Stimulated activated naive B cell treated with anti-CD40 and anti-IgM and Interleukin-4, amounts not matched to agents 10 μg/mL and 1 μg/mL and 100 μg/mL, for 72 hours (primary cell): ENCODE results near the gene DPH1.

ENCODE experiments used
- ATAC-seq, 2 donors: fragments of 150-1000 bp; cut with Tn5 transposase; replicated peaks; 2 replicates each; pipeline ENCODE4 v1.10.0; 2021; ENCODE audit warnings: moderate library complexity in 1 of 2
- DNase-seq: peaks from one replicate; pipeline ENCODE4 v3.0.0; 2021
- H3K27ac Mint-ChIP-seq: one replicate; pipeline ENCODE4 v1.8.0; 2022; ENCODE audit warnings: mild to moderate bottlenecking, mixed read lengths
- H3K27me3 Mint-ChIP-seq, 2 donors: one replicate each; pipeline ENCODE4 v1.8.0; 2022; ENCODE audit warnings: mixed read lengths in 2 of 2
- H3K36me3 Mint-ChIP-seq, 2 donors: one replicate each; pipeline ENCODE4 v1.8.0; 2022; ENCODE audit warnings: mixed read lengths in 2 of 2, mild to moderate bottlenecking in 1 of 2
- H3K4me1 Mint-ChIP-seq, 2 donors: one replicate each; pipeline ENCODE4 v1.8.0; 2022; ENCODE audit warnings: mixed read lengths in 2 of 2, mild to moderate bottlenecking in 1 of 2
- H3K4me3 Mint-ChIP-seq, 2 donors: one replicate each; pipeline ENCODE4 v1.8.0; 2022; ENCODE audit warnings: mild to moderate bottlenecking in 2 of 2, mixed read lengths in 2 of 2, moderate library complexity in 1 of 2
- H3K9me3 Mint-ChIP-seq, 2 donors: one replicate each; pipeline ENCODE4 v1.8.0; 2022; ENCODE audit warnings: mixed read lengths in 2 of 2, mild to moderate bottlenecking in 1 of 2

The DPH1 gene

GRCh38 chr17:2042390-2042847 is 12.5 kb downstream of the DPH1 start:
- peak in 1 of 2 donors; percentile 7 for ATAC-seq
- no peak for DNase-seq
- H3K36me3 Mint-ChIP-seq: peaks cover 31 to 39% of the 10 kb centered on the region in 2 donors
- no peaks in the 10 kb centered on the region for H3K27me3 Mint-ChIP-seq
- H3K4me1 Mint-ChIP-seq: peaks cover 13 to 24% of the 10 kb centered on the region in 2 donors
- H3K9me3 Mint-ChIP-seq: no peaks in the 10 kb centered on the region
- H3K27ac Mint-ChIP-seq: peak overlapping the region; percentile 98
- H3K4me3 Mint-ChIP-seq: peak overlapping the region; percentile 99 to 100

DNA sequence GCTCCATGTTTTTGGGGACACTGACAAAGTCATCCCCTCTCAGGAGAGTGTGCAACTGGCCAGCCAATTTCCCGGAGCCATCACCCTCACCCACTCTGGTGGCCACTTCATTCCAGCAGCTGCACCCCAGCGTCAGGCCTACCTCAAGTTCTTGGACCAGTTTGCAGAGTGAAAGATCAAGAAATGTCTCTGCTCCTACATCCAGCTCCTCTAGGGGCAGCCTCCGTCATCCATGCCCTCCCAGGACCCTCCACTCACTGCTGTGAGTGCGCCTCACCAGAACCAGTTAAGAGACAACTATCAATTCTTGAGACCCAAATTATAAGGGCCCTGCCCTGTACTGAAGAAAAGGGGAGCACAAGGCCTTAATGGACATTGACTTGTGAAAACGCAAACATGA is 13.0 kb downstream of the DPH1 start:
- Mint-ChIP-seq H3K36me3 (peaks cover 31 to 36% of the 10 kb centered on the region in 2 donors), H3K9me3 (no peaks in the 10 kb centered on the region), H3K4me3 (peak overlapping the region; percentile 99 to 100), H3K27ac (peak overlapping the region; percentile 98), H3K4me1 (peaks cover 14 to 26% of the 10 kb centered on the region in 2 donors), H3K27me3 (peaks cover 2 to 3% of the 10 kb centered on the region in 2 donors)
- DNase-seq: no peak
- no peak for ATAC-seq

GRCh38 chr17:2043785-2044184 is 13.8 kb downstream of the DPH1 start:
- peaks cover 29 to 38% of the 10 kb centered on the region in 2 donors for H3K36me3 Mint-ChIP-seq
- DNase-seq (no peak), ATAC-seq (no peak)
- H3K27me3 Mint-ChIP-seq: peaks cover 6 to 8% of the 10 kb centered on the region in 2 donors
- peaks cover 20 to 32% of the 10 kb centered on the region in 2 donors for H3K4me1 Mint-ChIP-seq
- no peak overlapping the region for H3K4me3 Mint-ChIP-seq
- H3K27ac Mint-ChIP-seq: no peak overlapping the region
- H3K9me3 Mint-ChIP-seq: no peaks in the 10 kb centered on the region

- DNase-seq (no peak), ATAC-seq (no peak)
- Mint-ChIP-seq H3K4me1 (peaks cover 22 to 38% of the 10 kb centered on the region in 2 donors), H3K27me3 (peaks cover 6 to 8% of the 10 kb centered on the region in 2 donors), H3K9me3 (no peaks in the 10 kb centered on the region), H3K4me3 (peak overlapping the region in 1 of 2 donors; percentile 13), H3K36me3 (peaks cover 28 to 38% of the 10 kb centered on the region in 2 donors), H3K27ac (peak overlapping the region; percentile 56)
Observed at GRCh38 chr17:2044263-2044894, 14.4 kb downstream of the DPH1 start.

GRCh38 chr17:2047590-2047989 is 17.6 kb downstream of the DPH1 start:
- peaks cover 19 to 25% of the 10 kb centered on the region in 2 donors for H3K27me3 Mint-ChIP-seq
- no peak for DNase-seq
- peaks cover 26 to 40% of the 10 kb centered on the region in 2 donors for H3K4me1 Mint-ChIP-seq
- ATAC-seq: no peak
- H3K9me3 Mint-ChIP-seq: no peaks in the 10 kb centered on the region
- H3K36me3 Mint-ChIP-seq: peaks cover 19 to 21% of the 10 kb centered on the region in 2 donors
- H3K27ac Mint-ChIP-seq: no peak overlapping the region
- H3K4me3 Mint-ChIP-seq: no peak overlapping the region

GRCh38 chr17:2048805-2049204 is 18.9 kb downstream of the DPH1 start:
- no peak for ATAC-seq
- H3K36me3 Mint-ChIP-seq: peaks cover 11 to 14% of the 10 kb centered on the region in 2 donors
- no peak overlapping the region for H3K27ac Mint-ChIP-seq
- no peak for DNase-seq
- peaks cover 24 to 25% of the 10 kb centered on the region in 2 donors for H3K27me3 Mint-ChIP-seq
- no peaks in the 10 kb centered on the region for H3K9me3 Mint-ChIP-seq
- peak overlapping the region in 1 of 2 donors; percentile 77 for H3K4me3 Mint-ChIP-seq
- H3K4me1 Mint-ChIP-seq: peaks cover 23 to 37% of the 10 kb centered on the region in 2 donors

DNA sequence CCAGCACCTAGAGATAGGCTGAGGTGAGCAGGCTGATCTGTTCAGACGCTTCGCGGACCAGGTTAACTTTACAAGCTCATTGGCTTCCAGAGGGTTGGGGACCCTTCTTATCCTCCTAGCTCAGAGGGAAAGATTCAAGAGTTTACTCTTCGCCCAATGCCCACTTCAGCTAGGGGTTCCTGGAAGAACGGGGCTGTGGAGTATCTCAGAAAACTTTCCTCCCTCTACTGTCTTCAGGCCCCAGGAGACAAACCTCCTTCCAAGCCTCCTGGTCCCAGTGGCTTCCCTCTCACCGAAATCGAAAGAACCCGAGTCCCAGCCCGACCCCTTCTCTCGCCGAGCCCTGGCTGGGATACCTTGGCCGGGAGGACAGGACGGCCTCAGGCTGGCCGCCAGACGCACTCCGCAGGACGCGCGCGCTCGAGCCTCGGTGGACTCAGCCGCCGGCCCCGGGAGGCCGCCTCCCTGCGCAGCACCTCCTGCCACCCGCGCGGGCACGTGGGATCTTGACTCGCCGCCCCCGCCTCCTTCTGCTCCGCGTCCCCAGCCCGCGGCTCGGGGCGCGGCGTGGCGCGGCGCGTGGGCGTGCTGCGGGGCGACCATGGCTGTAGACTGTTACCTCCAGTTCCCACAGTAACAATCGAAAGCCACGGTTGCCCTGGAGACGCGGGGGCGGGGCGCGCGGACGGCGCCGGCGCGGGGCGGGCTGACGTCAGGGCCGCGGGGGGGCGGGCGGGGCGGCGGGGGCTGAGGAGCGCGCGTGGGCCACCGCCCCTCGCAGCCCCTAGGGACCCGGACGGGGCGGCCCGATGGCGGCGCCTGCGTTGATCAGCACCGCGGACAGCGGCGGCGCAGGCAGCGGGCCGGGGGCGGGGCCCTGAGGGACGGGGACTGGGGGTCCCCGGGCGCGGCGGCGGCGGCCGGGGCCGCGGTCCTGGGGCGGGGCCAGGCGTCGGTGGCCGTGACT is 19.7 kb downstream of the DPH1 start:
- Mint-ChIP-seq H3K36me3 (peaks cover 5 to 8% of the 10 kb centered on the region in 2 donors), H3K9me3 (no peaks in the 10 kb centered on the region), H3K4me1 (peaks cover 26 to 44% of the 10 kb centered on the region in 2 donors), H3K27me3 (peaks cover 24 to 25% of the 10 kb centered on the region in 2 donors), H3K4me3 (peak overlapping the region; percentile 77 to 82), H3K27ac (peak overlapping the region; percentile 51)
- ATAC-seq (peak; percentile 73 to 76), DNase-seq (peak; percentile 84)

DNA sequence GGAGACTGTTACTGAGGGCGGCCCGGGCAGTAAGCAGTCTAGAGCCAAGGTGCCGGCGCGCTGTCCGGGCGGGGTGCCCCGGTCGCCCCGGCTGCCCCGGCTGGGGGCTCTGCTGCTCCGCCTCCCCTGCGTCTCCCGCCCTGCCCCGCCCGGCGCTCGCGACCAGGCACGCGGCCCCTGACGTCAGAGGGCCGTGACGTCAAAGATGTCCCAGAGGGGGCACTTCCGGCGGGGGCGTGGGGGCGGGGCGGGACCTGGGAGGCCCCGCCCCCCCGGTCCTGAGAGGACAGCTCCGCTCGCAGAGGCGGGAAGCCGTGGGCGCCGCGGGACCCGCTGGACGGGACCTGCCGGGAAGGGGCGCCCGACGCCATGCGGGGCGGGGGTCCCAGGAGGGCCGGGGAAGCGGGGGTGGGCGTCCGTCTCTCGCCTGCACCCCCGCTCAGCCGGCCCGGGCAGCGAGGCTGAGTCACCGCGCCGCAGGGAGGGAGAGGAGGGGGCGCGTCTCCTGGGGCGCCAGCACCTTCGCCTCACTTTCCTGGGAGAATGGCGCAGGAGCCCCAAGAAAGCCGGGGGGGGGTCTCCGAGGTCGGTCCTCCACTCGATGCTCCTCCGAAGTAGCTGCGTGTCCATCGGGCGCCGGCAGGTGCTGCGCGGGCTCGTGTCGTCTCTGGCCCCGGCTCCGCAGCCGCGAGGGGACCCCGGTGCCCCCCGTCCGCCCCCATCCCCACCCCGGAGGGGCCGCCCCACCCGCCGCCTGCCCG is 20.5 kb downstream of the DPH1 start:
- H3K27ac Mint-ChIP-seq: no peak overlapping the region
- H3K27me3 Mint-ChIP-seq: peaks cover 24 to 25% of the 10 kb centered on the region in 2 donors
- H3K9me3 Mint-ChIP-seq: no peaks in the 10 kb centered on the region
- DNase-seq (peak; percentile 38), ATAC-seq (peak; percentile 9 to 10)
- peaks cover 0 to 5% of the 10 kb centered on the region in 2 donors for H3K36me3 Mint-ChIP-seq
- peak overlapping the region in 1 of 2 donors; percentile 57 for H3K4me3 Mint-ChIP-seq
- H3K4me1 Mint-ChIP-seq: peaks cover 27 to 47% of the 10 kb centered on the region in 2 donors

GRCh38 chr17:2051061-2051932 is 21.3 kb downstream of the DPH1 start:
- Mint-ChIP-seq H3K4me3 (peak overlapping the region; percentile 57 to 72), H3K27ac (peak overlapping the region; percentile 72), H3K36me3 (peaks cover 0 to 5% of the 10 kb centered on the region in 2 donors), H3K9me3 (no peaks in the 10 kb centered on the region), H3K4me1 (peaks cover 27 to 50% of the 10 kb centered on the region in 2 donors), H3K27me3 (peaks cover 24 to 25% of the 10 kb centered on the region in 2 donors)
- no peak for DNase-seq
- no peak for ATAC-seq

DNA sequence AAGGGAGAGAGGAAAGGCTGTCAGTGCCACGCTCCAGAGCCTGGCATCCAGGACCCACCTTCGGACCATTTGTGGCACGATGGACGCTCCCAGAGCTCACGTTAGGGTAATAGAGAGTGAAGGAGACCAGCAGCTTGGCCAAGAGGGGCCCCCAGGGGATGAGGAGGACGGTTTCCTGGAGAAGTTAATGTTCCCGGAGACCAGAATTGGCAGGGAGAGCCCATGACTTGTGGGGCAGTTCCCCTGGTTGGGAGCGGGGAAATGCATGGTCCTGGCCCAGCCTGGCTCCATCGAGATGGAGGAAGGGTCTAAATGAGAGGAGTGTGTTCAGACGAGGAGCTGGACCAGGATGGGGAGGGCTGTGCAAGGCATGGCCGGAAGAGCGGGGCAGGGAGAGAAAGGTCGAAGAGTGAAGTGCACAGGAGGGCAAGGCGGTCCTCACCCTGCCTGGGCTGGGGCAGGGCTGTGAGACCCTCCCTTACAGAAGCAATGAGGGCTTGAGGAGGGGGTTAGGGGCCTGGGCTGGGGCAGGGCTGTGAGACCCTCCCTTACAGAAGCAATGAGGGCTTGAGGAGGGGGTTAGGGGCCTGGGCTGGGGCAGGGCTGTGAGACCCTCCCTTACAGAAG is 22.1 kb downstream of the DPH1 start:
- Mint-ChIP-seq H3K4me1 (peaks cover 27 to 54% of the 10 kb centered on the region in 2 donors), H3K27me3 (peaks cover 24 to 25% of the 10 kb centered on the region in 2 donors), H3K4me3 (peak overlapping the region in 1 of 2 donors; percentile 3), H3K36me3 (peaks cover 3 to 5% of the 10 kb centered on the region in 2 donors), H3K9me3 (no peaks in the 10 kb centered on the region), H3K27ac (peak overlapping the region; percentile 44)
- DNase-seq: no peak
- ATAC-seq: no peak

DNA sequence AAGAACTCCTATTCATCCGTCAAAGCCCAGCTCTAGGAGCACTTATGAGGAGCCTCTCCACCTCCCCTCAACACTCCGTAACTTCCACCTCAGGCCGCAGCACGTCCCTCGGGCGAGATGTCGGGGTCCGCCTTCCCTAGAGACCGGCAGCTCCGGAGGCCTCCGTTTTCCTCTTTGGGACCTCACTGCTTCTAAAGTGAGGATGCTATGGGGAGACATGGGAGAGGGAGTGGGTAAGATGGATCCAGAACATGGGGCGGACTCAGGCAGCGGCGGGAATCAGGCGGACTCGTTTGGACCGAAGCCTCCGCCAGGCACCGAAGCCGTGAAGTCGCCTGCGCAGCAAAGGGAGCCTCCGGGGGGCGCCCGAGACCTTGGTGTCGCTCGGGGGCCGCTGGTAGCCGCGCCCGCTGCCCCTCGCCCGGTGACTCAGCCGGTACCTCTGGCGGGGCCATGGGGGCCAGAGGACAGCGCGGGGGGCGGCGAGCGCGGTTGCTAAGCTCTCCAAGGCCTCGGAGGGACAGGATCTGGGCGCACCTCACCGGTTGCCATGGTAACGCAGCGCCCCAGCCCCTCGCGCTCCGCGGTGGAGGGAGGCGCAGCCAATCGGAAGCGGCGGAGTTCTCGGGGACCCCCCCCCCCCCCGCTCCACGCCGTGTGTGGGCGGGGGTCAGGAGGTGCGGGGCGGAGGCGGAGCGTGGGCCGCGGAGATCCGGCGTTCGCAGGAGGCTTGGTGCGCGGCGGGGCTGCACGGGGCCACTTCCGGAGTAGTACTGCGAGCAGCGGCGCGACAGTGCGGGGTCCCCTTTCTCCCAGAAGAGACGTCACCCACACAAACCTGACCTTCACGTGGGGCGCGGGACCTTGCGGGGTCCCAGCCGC is 23.7 kb downstream of the DPH1 start:
- peaks cover 17 to 18% of the 10 kb centered on the region in 2 donors for H3K27me3 Mint-ChIP-seq
- H3K4me1 Mint-ChIP-seq: peaks cover 24 to 47% of the 10 kb centered on the region in 2 donors
- H3K4me3 Mint-ChIP-seq: peak overlapping the region; percentile 73 to 76
- peaks cover 0 to 6% of the 10 kb centered on the region in 2 donors for H3K36me3 Mint-ChIP-seq
- no peak for DNase-seq
- peak; percentile 9 to 24 for ATAC-seq
- H3K27ac Mint-ChIP-seq: no peak overlapping the region
- H3K9me3 Mint-ChIP-seq: no peaks in the 10 kb centered on the region

DNA sequence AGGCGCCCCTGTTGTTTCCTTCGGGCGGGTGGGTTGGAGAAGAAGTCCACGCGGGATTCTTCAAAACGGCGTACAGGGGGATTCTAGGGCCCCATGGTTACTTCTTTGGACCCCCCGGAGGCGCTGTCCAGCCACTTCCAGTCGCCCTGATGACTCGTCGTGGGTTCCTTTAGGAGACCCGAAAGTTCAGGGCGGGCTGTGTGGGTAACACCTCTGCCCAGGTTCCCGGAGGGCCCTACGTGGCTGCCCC is 24.2 kb downstream of the DPH1 start:
- Mint-ChIP-seq H3K4me3 (peak overlapping the region; percentile 66 to 73), H3K27ac (no peak overlapping the region), H3K4me1 (peaks cover 22 to 46% of the 10 kb centered on the region in 2 donors), H3K9me3 (no peaks in the 10 kb centered on the region), H3K36me3 (peaks cover 0 to 6% of the 10 kb centered on the region in 2 donors), H3K27me3 (peaks cover 17 to 18% of the 10 kb centered on the region in 2 donors)
- DNase-seq: no peak
- ATAC-seq: no peak
